GM12878 (cell line): ENCODE data around the gene LPAR3. TPM values are rescaled to one million over a fixed set of nuclear protein-coding genes. Genes with fewer than 3 reads are reported as not detected.

Source experiments
- ATAC-seq: fragments of 200-7000 bp; cut with Tn5 transposase; 3 replicates; pipeline ENCODE4 v1.9.1; 2020; ENCODE audit warnings: mild to moderate bottlenecking, moderate library complexity
- BruUV-seq: library from RNA; stranded (reverse); fragments of 400-500 nt; replicated peaks from 2 replicates; lab custom pipeline; 2021; lab: Mats Ljungman, UMichigan
- CTCF ChIA-PET: fragments of 300-600 bp; sonication (Branson Sonifier 250); formaldehyde crosslinking; extraction: SDS; loops from one replicate; lab custom pipeline; 2021; ENCODE audit warnings: inconsistent platforms; lab: Yijun Ruan, JAX
- POLR2A ChIA-PET: fragments of 350-600 bp; formaldehyde crosslinking; extraction: SDS; loops from one replicate; lab custom pipeline; 2021; ENCODE audit warnings: inconsistent platforms; lab: Charles Lee
- RAD21 ChIA-PET: fragments of 300-600 bp; sonication (Branson Sonifier 250); formaldehyde crosslinking; loops from one replicate; lab custom pipeline; 2023; ENCODE audit warnings: antibody characterized with exemption; ENCODE audit not compliant: unreplicated experiment; lab: Charles Lee
- SMC1A ChIA-PET: fragments of 300-600 bp; sonication (Branson Sonifier 250); formaldehyde crosslinking; loops from one replicate; lab custom pipeline; 2023; ENCODE audit not compliant: unreplicated experiment, uncharacterized antibody; lab: Charles Lee
- DNase-seq: peaks from one replicate; pipeline ENCODE4 v3.0.0-alpha.2; 2011; ENCODE audit warnings: low read depth, low spot score
- FAIRE-seq: peaks from 3 replicates; lab custom pipeline; 2011; peaks lifted over from hg19 to GRCh38; lab: Jason Lieb, UNC
- H2AFZ ChIP-seq: 2 replicates; pipeline ENCODE4 v1.6.0; 2011; ENCODE audit warnings: low read depth, low read length, control low read depth; ENCODE audit not compliant: control insufficient read depth
- H3K27ac ChIP-seq: 2 replicates; pipeline ENCODE4 v1.5.1; 2011; ENCODE audit warnings: control low read depth; ENCODE audit not compliant: control insufficient read depth, insufficient read depth
- H3K27me3 ChIP-seq, 2 experiments: replicated peaks in 1 of 2; 2 replicates each; pipeline versions ENCODE4 v1.6.0 to v1.6.1; 2011; ENCODE audit warnings: low read length in 1 of 2; ENCODE audit not compliant: control insufficient read depth in 2 of 2, insufficient read depth in 2 of 2
- H3K36me3 ChIP-seq, 2 experiments: 2 replicates each; pipeline ENCODE4 v1.5.1; 2011; ENCODE audit warnings: low read length in 1 of 2; ENCODE audit not compliant: control insufficient read depth in 2 of 2, insufficient read depth in 2 of 2
- H3K4me1 ChIP-seq: 2 replicates; pipeline ENCODE4 v1.6.1; 2011; ENCODE audit warnings: mild to moderate bottlenecking, low read length, moderate library complexity, mixed read lengths; ENCODE audit not compliant: control insufficient read depth, insufficient read depth
- H3K4me2 ChIP-seq: 2 replicates; pipeline ENCODE4 v1.6.0; 2011; ENCODE audit warnings: control low read depth; ENCODE audit not compliant: control insufficient read depth, insufficient read depth
- H3K4me3 ChIP-seq: fragments of 200-600 bp; sonication (generic); 2 replicates; pipeline ENCODE4 v1.5.1; 2016
- H3K79me2 ChIP-seq: 2 replicates; pipeline ENCODE4 v1.6.0; 2011; ENCODE audit warnings: low read length; ENCODE audit not compliant: control insufficient read depth, insufficient read depth
- H3K9ac ChIP-seq: 2 replicates; pipeline ENCODE4 v1.8.0; 2011; ENCODE audit warnings: low read length, control low read depth, mixed read lengths; ENCODE audit not compliant: control insufficient read depth, insufficient read depth
- H3K9me3 ChIP-seq: replicated peaks from 3 replicates; pipeline ENCODE4 v1.5.1; 2011; ENCODE audit warnings: mild to moderate bottlenecking, low read length; ENCODE audit not compliant: control insufficient read depth, insufficient read depth
- H4K20me1 ChIP-seq: 2 replicates; pipeline ENCODE4 v1.6.0; 2011; ENCODE audit not compliant: control insufficient read depth, insufficient read depth
- PBX3 ChIP-seq: IDR thresholded peaks from 2 replicates; pipeline ENCODE4 v1.6.1; 2011; ENCODE audit warnings: mild to moderate bottlenecking, low read depth, low read length, moderate library complexity; ENCODE audit not compliant: insufficient replicate concordance
- POLR2A ChIP-seq: IDR thresholded peaks from 2 replicates; pipeline ENCODE4 v1.6.1; 2011; ENCODE audit warnings: low read depth, mild to moderate bottlenecking, low read length
- RBBP5 ChIP-seq: fragments of 200-600 bp; sonication (generic); conservative IDR thresholded peaks from 2 replicates; pipeline ENCODE4 v1.6.1; 2016
- SKIL ChIP-seq: fragments of 450-650 bp; IDR thresholded peaks from 2 replicates; pipeline ENCODE4 v1.6.1; 2017; ENCODE audit warnings: mild to moderate bottlenecking, low read depth, inconsistent platforms; ENCODE audit not compliant: poor library complexity, severe bottlenecking
- SP1 ChIP-seq: IDR thresholded peaks from one replicate; pipeline ENCODE4 v1.6.1; 2011; ENCODE audit warnings: low read depth, low read length
- SUZ12 ChIP-seq: fragments of 200-600 bp; sonication (generic); IDR thresholded peaks from one replicate; pipeline ENCODE4 v1.6.1; 2018; ENCODE audit warnings: antibody characterized with exemption, mild to moderate bottlenecking; ENCODE audit not compliant: unreplicated experiment
- ZNF384 ChIP-seq: IDR thresholded peaks from 2 replicates; pipeline ENCODE4 v1.6.1; 2012; ENCODE audit warnings: low read depth, mild to moderate bottlenecking, low read length, improper control_type of control experiment, borderline replicate concordance
- WGBS: methylation state at CpG from one replicate; pipeline ENCODE4 v1.1.6; 2016; ENCODE audit warnings: low lambda C conversion rate; ENCODE audit not compliant: insufficient replicate concordance, insufficient coverage; ENCODE audit errors: missing lambda C conversion rate; 5-methylcytosine and 5-hydroxymethylcytosine counted together
- in situ Hi-C: fragments of 300-500 bp; cut with MboI; formaldehyde crosslinking; loops from 9 replicates; pipeline ENCODE4 v1.14.3; 2018; ENCODE audit warnings: mixed read lengths
- intact Hi-C: fragments of 100-400 bp; cut with micrococcal nuclease; formaldehyde crosslinking; loops from one replicate; pipeline ENCODE4 v1.14.2; 2022; ENCODE audit not compliant: unreplicated experiment
- polyA plus RNA-seq, 11 experiments: library from polyadenylated mRNA; depleted of rRNA in 4 of 11; unstranded in 6 of 11; stranded (reverse) in 5 of 11; fragments of >200 nt; fragmentation: Nextera tagmentation in 4 of 11; fragmentation: Illumina TruSeq in 1 of 11; extraction: Ambion mirVana in 4 of 11; extraction: Trizol in 1 of 11; gene quantifications; 1 replicate in 1 of 11; 2 replicates in 10 of 11; pipeline versions ENCODE4 v1.2.1 to v1.2.3, GENCODE V29; 2011 to 2016; ENCODE audit warnings: inconsistent platforms in 2 of 11, missing spikeins in 2 of 11, low read depth in 1 of 11
- total RNA-seq, 4 experiments: library from RNA; depleted of rRNA in 3 of 4; stranded (reverse); fragments of >200 nt in 3 of 4; fragmentation: Illumina TruSeq in 1 of 4; extraction: Trizol in 1 of 4; gene quantifications; 2 replicates each; pipeline versions ENCODE4 v1.2.1 to v1.2.3, GENCODE V29; 2013 to 2021

Gene LPAR3
- total and polyA plus RNA-seq, 10 of the 15 experiments (the other 5 are each of a cell fraction or from before 2014, with no cell fraction given): 0.03 to 0.31 (median 0.09) TPM; not detected in 3

DNA sequence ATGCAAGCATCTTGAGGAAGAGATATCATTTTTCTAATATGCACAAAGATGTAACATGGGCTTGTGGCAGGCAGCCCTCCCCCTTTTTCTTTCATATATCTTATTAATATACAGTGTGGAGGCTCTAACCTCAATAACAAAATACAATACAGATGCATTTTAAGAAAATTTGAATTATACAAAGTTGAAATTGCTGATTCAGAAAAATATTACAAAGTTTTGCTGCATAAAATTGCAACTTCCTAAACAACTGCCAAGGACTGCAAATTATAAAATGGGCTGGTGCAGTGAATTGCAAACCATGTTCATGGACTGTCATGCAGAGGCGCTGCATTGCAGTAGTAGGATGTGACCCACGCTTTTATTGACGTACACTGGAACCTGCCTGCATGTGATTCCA, 84.0 kb downstream of the LPAR3 start (continued):
- TF ChIP-seq PBX3 (no peak), RBBP5 (no peak), SP1 (no peak), SKIL (no peak), ZNF384 (no peak)

GRCh38 chr1:84803604-84804003, 89.4 kb downstream of the LPAR3 start:
- H3K4me2 ChIP-seq: no peak overlapping the region
- no TSS peak for BruUV-seq
- ChIA-PET POLR2A (interaction anchor here (1.2 kb wide), 1 partner anchor 10 kb away, joined by 5 read pairs; no protein-coding TSS in a partner anchor), RAD21 (interaction anchor here (1.0 kb wide), 1 partner anchor 7 kb away, joined by 3 read pairs; no protein-coding TSS in a partner anchor), CTCF (interaction anchor here (0.6 to 1.4 kb wide), 4 partner anchors 14 to 132 kb away, joined by 3 to 7 read pairs (median 4); no protein-coding TSS in a partner anchor), SMC1A (interaction anchor here (1.0 kb wide), 2 partner anchors 10 to 39 kb away, joined by 3 read pairs; no protein-coding TSS in a partner anchor)
- H3K79me2 ChIP-seq: no peaks in the 10 kb centered on the region
- intact Hi-C loops (no loop called here), in situ Hi-C loops (no loop called here)
- H3K36me3 ChIP-seq: no peaks in the 10 kb centered on the region
- H3K4me1 ChIP-seq: peaks cover 7% of the 10 kb centered on the region; the same call in 1 of the 2 replicates
- no peak overlapping the region for H3K4me3 ChIP-seq
- ATAC-seq: no peak
- no peaks in the 10 kb centered on the region; the same call in 2 of the 3 replicates for H3K9me3 ChIP-seq
- no peaks in the 10 kb centered on the region for H4K20me1 ChIP-seq
- no peak overlapping the region for H2AFZ ChIP-seq
- TF ChIP-seq SUZ12 (no peak), POLR2A (no peak)
- H3K9ac ChIP-seq: no peak overlapping the region
- no peak for FAIRE-seq
- 94% methylated on average over 1 of the region's 1 CpG for WGBS
- no peak overlapping the region for H3K27ac ChIP-seq
- no peak for DNase-seq
- no peaks in the 10 kb centered on the region for H3K27me3 ChIP-seq
